HepG2 (cell line): ENCODE data around the gene CLP1. TPM values are rescaled to one million over a fixed set of nuclear protein-coding genes. Genes with fewer than 3 reads are reported as not detected.

ENCODE experiments used
- ADNP ChIP-seq: sonication (generic); formaldehyde crosslinking; IDR thresholded peaks from 2 replicates; pipeline ENCODE4 v1.4.0; 2020; ENCODE audit warnings: missing genetic modification reagents
- CEBPG ChIP-seq: IDR thresholded peaks from 2 replicates; pipeline ENCODE4 v1.6.1; 2016
- FOXM1 ChIP-seq: sonication (generic); formaldehyde crosslinking; IDR thresholded peaks from 2 replicates; pipeline ENCODE4 v1.5.0; 2020; ENCODE audit warnings: missing genetic modification reagents
- HDAC2 ChIP-seq: sonication (generic); formaldehyde crosslinking; IDR thresholded peaks from 2 replicates; pipeline ENCODE4 v1.4.0; 2020; ENCODE audit warnings: missing genetic modification reagents
- NFYB ChIP-seq: sonication (generic); formaldehyde crosslinking; IDR thresholded peaks from 2 replicates; pipeline ENCODE4 v1.4.0; 2020; ENCODE audit warnings: missing genetic modification reagents
- PAX8 ChIP-seq: sonication (generic); formaldehyde crosslinking; IDR thresholded peaks from 2 replicates; pipeline ENCODE4 v1.8.0; 2022; ENCODE audit warnings: mild to moderate bottlenecking, missing genetic modification reagents, borderline replicate concordance
- RARA ChIP-seq: IDR thresholded peaks from 2 replicates; pipeline ENCODE4 v1.6.1; 2016; ENCODE audit warnings: missing genetic modification reagents, missing compliant biosample characterization
- SCMH1 ChIP-seq: sonication (generic); formaldehyde crosslinking; IDR thresholded peaks from 2 replicates; pipeline ENCODE4 v1.9.0; 2021; ENCODE audit warnings: missing genetic modification reagents, mild to moderate bottlenecking, borderline replicate concordance
- SMYD3 ChIP-seq: sonication (generic); formaldehyde crosslinking; IDR thresholded peaks from 2 replicates; pipeline ENCODE4 v1.8.1; 2023; ENCODE audit warnings: mild to moderate bottlenecking, missing genetic modification reagents
- SP5 ChIP-seq: IDR thresholded peaks from 2 replicates; pipeline ENCODE4 v1.6.1; 2016; ENCODE audit warnings: low read depth, borderline replicate concordance
- TEAD2 ChIP-seq: sonication (generic); formaldehyde crosslinking; IDR thresholded peaks from 2 replicates; pipeline ENCODE4 v1.9.0; 2021; ENCODE audit warnings: missing genetic modification reagents
- ZNF180 ChIP-seq: sonication (generic); formaldehyde crosslinking; IDR thresholded peaks from 2 replicates; pipeline ENCODE4 v1.4.0; 2020; ENCODE audit warnings: low read depth, missing genetic modification reagents, borderline replicate concordance
- ZNF281 ChIP-seq: sonication (generic); formaldehyde crosslinking; IDR thresholded peaks from 2 replicates; pipeline ENCODE4 v1.4.0; 2020; ENCODE audit warnings: missing genetic modification reagents, borderline replicate concordance
- ZNF414 ChIP-seq: sonication (generic); formaldehyde crosslinking; IDR thresholded peaks from 2 replicates; pipeline ENCODE4 v1.5.0; 2020; ENCODE audit warnings: missing genetic modification reagents
- ZNF614 ChIP-seq: IDR thresholded peaks from 2 replicates; pipeline ENCODE4 v1.6.1; 2018; ENCODE audit warnings: missing biosample characterization, missing genetic modification reagents, inconsistent platforms, borderline replicate concordance
- polyA plus RNA-seq, 8 experiments: library from polyadenylated mRNA; depleted of rRNA in 3 of 8; stranded (reverse) in 7 of 8; unstranded in 1 of 8; fragments of >200 nt; fragmentation: Illumina TruSeq in 4 of 8; extraction: Trizol in 4 of 8; gene quantifications; 2 replicates each; pipeline versions ENCODE4 v1.2.1 to v1.2.3, GENCODE V29; 2011 to 2016; ENCODE audit warnings: low read depth in 4 of 8, missing spikeins in 1 of 8, mixed read lengths in 1 of 8; ENCODE audit not compliant: insufficient read depth in 1 of 8
- total RNA-seq, 5 experiments: library from RNA; depleted of rRNA; stranded (reverse); fragments of >200 nt; fragmentation: Illumina TruSeq; extraction: Trizol; gene quantifications; 2 replicates each; pipeline ENCODE4 v1.2.3, GENCODE V29; 2016; ENCODE audit warnings: low read depth in 1 of 5
- TF ChIP-seq, protein P1 (sequence below): IDR thresholded peaks from 2 replicates; pipeline ENCODE4 v1.6.1; 2016; ENCODE audit warnings: low read depth, missing genetic modification reagents, missing compliant biosample characterization
- TF ChIP-seq, protein P2 (sequence below): sonication (generic); formaldehyde crosslinking; IDR thresholded peaks from 2 replicates; pipeline ENCODE4 v1.5.0; 2020; ENCODE audit warnings: mild to moderate bottlenecking, missing genetic modification reagents

The CLP1 gene
- total and polyA plus RNA-seq, 2 of the 13 experiments (the other 11 are each of a cell fraction or from before 2014, with no cell fraction given), result 14.6 to 24.8 TPM

DNA sequence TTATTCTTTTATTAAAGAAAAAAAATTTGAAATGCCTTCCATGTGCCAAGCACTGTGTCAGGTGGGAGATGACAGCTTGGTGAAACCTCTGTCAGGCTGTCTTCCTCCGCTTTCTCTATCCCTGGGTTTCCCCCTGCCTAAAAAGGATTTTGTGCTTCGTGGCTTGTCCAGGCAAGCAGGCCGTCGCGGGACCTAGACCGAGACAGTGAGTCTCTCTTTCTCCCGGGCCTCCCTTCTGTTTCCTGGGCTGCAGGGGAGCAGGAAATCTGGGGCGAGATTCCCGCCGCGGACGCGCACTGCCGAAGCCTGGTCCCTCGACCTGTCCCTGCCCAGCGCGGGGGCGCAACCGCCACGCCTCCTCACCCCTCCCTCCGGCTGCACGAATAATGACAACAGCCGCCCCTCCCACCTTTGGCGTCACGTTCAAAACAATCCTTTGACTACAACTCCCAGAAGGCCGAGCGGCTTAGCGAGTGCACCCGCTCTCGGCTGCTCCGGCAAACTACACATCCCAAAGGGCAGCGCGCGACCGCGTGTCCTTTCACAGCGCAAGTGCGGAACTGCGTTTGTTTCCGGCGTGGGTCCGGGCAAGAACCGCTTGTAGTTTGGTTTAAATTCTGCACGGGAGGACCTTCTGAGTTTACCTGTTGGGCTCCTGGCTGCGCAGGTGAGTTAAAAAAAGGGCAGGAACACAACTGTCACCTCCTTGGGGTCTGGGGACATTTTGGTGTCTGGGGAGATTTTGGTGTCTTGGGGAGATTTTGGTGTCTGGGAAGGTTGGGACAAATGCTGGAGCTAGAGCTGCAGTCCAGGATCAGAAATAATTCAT lies at the start of gene CLP1 (continued):
- TF ChIP-seq, protein P1, sequence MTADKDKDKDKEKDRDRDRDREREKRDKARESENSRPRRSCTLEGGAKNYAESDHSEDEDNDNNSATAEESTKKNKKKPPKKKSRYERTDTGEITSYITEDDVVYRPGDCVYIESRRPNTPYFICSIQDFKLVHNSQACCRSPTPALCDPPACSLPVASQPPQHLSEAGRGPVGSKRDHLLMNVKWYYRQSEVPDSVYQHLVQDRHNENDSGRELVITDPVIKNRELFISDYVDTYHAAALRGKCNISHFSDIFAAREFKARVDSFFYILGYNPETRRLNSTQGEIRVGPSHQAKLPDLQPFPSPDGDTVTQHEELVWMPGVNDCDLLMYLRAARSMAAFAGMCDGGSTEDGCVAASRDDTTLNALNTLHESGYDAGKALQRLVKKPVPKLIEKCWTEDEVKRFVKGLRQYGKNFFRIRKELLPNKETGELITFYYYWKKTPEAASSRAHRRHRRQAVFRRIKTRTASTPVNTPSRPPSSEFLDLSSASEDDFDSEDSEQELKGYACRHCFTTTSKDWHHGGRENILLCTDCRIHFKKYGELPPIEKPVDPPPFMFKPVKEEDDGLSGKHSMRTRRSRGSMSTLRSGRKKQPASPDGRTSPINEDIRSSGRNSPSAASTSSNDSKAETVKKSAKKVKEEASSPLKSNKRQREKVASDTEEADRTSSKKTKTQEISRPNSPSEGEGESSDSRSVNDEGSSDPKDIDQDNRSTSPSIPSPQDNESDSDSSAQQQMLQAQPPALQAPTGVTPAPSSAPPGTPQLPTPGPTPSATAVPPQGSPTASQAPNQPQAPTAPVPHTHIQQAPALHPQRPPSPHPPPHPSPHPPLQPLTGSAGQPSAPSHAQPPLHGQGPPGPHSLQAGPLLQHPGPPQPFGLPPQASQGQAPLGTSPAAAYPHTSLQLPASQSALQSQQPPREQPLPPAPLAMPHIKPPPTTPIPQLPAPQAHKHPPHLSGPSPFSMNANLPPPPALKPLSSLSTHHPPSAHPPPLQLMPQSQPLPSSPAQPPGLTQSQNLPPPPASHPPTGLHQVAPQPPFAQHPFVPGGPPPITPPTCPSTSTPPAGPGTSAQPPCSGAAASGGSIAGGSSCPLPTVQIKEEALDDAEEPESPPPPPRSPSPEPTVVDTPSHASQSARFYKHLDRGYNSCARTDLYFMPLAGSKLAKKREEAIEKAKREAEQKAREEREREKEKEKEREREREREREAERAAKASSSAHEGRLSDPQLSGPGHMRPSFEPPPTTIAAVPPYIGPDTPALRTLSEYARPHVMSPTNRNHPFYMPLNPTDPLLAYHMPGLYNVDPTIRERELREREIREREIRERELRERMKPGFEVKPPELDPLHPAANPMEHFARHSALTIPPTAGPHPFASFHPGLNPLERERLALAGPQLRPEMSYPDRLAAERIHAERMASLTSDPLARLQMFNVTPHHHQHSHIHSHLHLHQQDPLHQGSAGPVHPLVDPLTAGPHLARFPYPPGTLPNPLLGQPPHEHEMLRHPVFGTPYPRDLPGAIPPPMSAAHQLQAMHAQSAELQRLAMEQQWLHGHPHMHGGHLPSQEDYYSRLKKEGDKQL (CRISPR knock-in tag), result peak; percentile 27; the same call in 1 of the 2 replicates
- TF ChIP-seq PAX8 (CRISPR knock-in tag) (no peak), FOXM1 (no peak), ADNP (CRISPR knock-in tag) (no peak), ZNF414 (CRISPR knock-in tag) (0 out of 2 replicates have a peak, but pooled peaks have one; percentile 28), SCMH1 (CRISPR knock-in tag) (no peak), TEAD2 (no peak), ZNF614 (no peak; the same call in 1 of the 2 replicates), SP5 (peak; percentile 96), NFYB (CRISPR knock-in tag) (peak; percentile 65), SMYD3 (0 out of 2 replicates have a peak, but pooled peaks have one; percentile 35), CEBPG (CRISPR knock-in tag) (peak; percentile 57), ZNF281 (CRISPR knock-in tag) (no peak), ZNF180 (CRISPR knock-in tag) (no peak), RARA (CRISPR knock-in tag) (no peak; the same call in 1 of the 2 replicates), HDAC2 (CRISPR knock-in tag) (peak; percentile 65; the same call in 1 of the 2 replicates)
- TF ChIP-seq, protein P2, sequence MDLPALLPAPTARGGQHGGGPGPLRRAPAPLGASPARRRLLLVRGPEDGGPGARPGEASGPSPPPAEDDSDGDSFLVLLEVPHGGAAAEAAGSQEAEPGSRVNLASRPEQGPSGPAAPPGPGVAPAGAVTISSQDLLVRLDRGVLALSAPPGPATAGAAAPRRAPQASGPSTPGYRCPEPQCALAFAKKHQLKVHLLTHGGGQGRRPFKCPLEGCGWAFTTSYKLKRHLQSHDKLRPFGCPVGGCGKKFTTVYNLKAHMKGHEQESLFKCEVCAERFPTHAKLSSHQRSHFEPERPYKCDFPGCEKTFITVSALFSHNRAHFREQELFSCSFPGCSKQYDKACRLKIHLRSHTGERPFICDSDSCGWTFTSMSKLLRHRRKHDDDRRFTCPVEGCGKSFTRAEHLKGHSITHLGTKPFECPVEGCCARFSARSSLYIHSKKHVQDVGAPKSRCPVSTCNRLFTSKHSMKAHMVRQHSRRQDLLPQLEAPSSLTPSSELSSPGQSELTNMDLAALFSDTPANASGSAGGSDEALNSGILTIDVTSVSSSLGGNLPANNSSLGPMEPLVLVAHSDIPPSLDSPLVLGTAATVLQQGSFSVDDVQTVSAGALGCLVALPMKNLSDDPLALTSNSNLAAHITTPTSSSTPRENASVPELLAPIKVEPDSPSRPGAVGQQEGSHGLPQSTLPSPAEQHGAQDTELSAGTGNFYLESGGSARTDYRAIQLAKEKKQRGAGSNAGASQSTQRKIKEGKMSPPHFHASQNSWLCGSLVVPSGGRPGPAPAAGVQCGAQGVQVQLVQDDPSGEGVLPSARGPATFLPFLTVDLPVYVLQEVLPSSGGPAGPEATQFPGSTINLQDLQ (CRISPR knock-in tag), result no peak
